ENCODE results near the gene NRG2. TPM values are rescaled to one million over a fixed set of nuclear protein-coding genes. Genes with fewer than 3 reads are reported as not detected.

NRG2 gene
- polyA plus RNA-seq, 1 experiment: not detected

DNA sequence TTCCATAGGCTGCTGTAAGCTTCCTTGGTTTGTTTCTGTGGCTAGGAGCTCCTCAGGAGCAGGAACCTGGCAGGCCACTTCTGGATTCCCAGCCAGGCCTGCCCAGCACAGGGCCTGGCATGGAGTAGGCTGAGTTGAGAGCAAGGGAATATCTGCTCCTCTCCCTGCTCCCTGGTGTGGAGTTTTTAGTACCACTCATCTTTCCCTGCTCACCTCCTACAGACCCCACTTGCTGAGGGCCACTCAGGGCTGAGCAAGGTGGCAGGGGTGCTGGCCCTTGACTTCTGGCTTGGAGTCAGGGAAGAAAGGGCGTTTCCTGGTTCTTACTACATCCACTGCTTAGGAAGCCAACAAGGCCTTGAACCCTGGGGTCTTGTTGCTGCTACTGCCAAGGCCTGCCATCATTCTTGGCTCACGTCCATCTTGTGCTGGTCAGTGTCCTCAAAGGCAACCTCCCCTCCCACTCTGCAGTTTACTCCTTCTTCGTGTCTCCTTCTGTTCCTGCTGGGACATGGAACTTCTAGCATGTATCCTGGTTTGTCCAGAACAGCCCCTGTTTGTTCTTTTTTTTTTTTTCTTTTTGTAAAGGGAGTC, 192.6 kb downstream of the NRG2 start:
- DNase-seq (ENCODE audit: low read depth): no peak
- Histone ChIP-seq H3K4me3 (ENCODE audit: low read depth, low read length) (no peak overlapping the region), H3K36me3 (ENCODE audit: control insufficient read depth, insufficient read depth, low read length) (no peaks in the 10 kb centered on the region), H3K27me3 (ENCODE audit: control insufficient read depth, insufficient read depth, low read length) (peaks cover 12% of the 10 kb centered on the region)
- TF ChIP-seq, protein P1, sequence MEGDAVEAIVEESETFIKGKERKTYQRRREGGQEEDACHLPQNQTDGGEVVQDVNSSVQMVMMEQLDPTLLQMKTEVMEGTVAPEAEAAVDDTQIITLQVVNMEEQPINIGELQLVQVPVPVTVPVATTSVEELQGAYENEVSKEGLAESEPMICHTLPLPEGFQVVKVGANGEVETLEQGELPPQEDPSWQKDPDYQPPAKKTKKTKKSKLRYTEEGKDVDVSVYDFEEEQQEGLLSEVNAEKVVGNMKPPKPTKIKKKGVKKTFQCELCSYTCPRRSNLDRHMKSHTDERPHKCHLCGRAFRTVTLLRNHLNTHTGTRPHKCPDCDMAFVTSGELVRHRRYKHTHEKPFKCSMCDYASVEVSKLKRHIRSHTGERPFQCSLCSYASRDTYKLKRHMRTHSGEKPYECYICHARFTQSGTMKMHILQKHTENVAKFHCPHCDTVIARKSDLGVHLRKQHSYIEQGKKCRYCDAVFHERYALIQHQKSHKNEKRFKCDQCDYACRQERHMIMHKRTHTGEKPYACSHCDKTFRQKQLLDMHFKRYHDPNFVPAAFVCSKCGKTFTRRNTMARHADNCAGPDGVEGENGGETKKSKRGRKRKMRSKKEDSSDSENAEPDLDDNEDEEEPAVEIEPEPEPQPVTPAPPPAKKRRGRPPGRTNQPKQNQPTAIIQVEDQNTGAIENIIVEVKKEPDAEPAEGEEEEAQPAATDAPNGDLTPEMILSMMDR (IDR thresholded peaks at IDR 0.05; ENCODE audit: insufficient read depth, low read depth, low read length): no peak
- CTCF ChIA-PET: interaction anchor here (1.2 to 3.6 kb wide), 2 partner anchors 13 to 63 kb away, joined by 5 to 27 read pairs; no protein-coding TSS in a partner anchor
- POLR2A ChIA-PET: no interaction called here

DNA sequence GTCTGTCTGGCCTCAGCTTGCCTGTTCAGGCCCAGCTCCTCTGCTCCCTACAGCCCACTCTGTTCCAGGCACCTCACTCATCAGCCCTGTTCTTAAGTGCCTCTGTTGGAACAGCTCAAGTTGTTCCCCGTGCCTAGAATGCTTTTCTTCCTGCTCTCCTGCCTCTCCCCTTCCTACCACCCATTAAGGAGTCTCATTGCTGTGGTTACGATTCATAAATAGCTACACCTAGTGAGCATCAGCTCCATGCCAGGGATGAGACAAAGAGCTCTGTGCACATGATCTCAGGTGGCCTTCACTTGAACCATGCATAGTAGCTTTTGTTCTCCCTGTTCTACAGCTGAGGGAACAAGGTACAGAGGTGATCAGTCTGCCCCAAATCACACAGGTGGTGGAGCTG, 193.2 kb downstream of the NRG2 start:
- POLR2A ChIA-PET: no interaction called here
- peaks cover 12% of the 10 kb centered on the region for H3K27me3 ChIP-seq (ENCODE audit: control insufficient read depth, insufficient read depth, low read length)
- DNase-seq (ENCODE audit: low read depth): no peak

GRCh38 chr5:139849501-139849900, 193.6 kb downstream of the NRG2 start:
- Histone ChIP-seq H3K4me3 (ENCODE audit: low read depth, low read length) (no peak overlapping the region), H3K36me3 (ENCODE audit: control insufficient read depth, insufficient read depth, low read length) (no peaks in the 10 kb centered on the region), H3K27me3 (ENCODE audit: control insufficient read depth, insufficient read depth, low read length) (peaks cover 12% of the 10 kb centered on the region)
- DNase-seq (ENCODE audit: low read depth): no peak
- ChIA-PET POLR2A (no interaction called here), CTCF (interaction anchor here (1.0 to 3.6 kb wide), 4 partner anchors 10 to 84 kb away, joined by 3 to 27 read pairs (median 4); no protein-coding TSS in a partner anchor)
- TF ChIP-seq, protein P1 (IDR thresholded peaks at IDR 0.05; ENCODE audit: insufficient read depth, low read depth, low read length): no peak

More for the DNA sequence above, 193.2 kb downstream of the NRG2 start:
- no peaks in the 10 kb centered on the region for H3K36me3 ChIP-seq (ENCODE audit: control insufficient read depth, insufficient read depth, low read length)
- CTCF ChIA-PET: interaction anchor here (1.0 to 3.6 kb wide), 3 partner anchors 14 to 85 kb away, joined by 3 to 27 read pairs (median 5); no protein-coding TSS in a partner anchor
- TF ChIP-seq, protein P1 (IDR thresholded peaks at IDR 0.05; ENCODE audit: insufficient read depth, low read depth, low read length): no peak
- no peak overlapping the region for H3K4me3 ChIP-seq (ENCODE audit: low read depth, low read length)

DNA sequence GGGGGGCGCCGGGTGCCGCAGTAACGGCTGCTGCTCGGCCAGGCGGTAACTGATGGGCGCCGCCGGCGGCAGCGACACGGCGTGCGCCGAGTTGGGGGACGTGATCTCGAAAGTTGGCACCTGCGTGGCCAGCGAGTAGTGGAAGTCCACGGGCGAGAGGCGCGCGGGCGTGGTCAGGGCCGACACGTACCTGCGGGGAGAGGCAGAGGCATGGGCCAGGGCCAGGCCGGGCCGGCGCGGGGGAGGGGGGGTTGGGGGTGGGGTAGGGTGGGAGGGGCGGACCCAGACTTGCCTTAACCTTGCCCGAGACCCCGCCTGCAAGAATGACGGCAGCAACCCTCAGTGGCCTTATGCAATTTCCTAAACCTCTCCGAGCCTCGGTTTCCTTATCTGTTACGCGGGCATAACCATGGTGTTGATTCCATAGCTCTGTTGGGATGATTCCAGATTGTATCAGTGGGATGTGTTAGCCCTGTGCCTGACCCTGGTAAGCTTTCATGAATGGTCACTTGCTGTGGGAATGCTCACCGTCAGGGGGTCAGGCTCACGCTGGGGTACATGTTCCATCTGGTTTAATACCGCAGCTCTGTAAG, 194.5 kb downstream of the NRG2 start:
- Histone ChIP-seq H3K4me3 (ENCODE audit: low read depth, low read length) (no peak overlapping the region), H3K36me3 (ENCODE audit: control insufficient read depth, insufficient read depth, low read length) (no peaks in the 10 kb centered on the region), H3K27me3 (ENCODE audit: control insufficient read depth, insufficient read depth, low read length) (peaks cover 13% of the 10 kb centered on the region)
- TF ChIP-seq, protein P1 (IDR thresholded peaks at IDR 0.05; ENCODE audit: insufficient read depth, low read depth, low read length): no peak
- ChIA-PET CTCF (interaction anchor here (1.2 to 3.6 kb wide), 2 partner anchors 10 to 61 kb away, joined by 3 to 27 read pairs; no protein-coding TSS in a partner anchor), POLR2A (no interaction called here)
- no peak for DNase-seq (ENCODE audit: low read depth)

- Histone ChIP-seq H3K36me3 (ENCODE audit: control insufficient read depth, insufficient read depth, low read length) (no peaks in the 10 kb centered on the region), H3K27me3 (ENCODE audit: control insufficient read depth, insufficient read depth, low read length) (peaks cover 18% of the 10 kb centered on the region), H3K4me3 (ENCODE audit: low read depth, low read length) (no peak overlapping the region)
- CTCF ChIA-PET: interaction anchor here (0.9 to 3.6 kb wide), 4 partner anchors 16 to 213 kb away, joined by 3 to 27 read pairs (median 4); no protein-coding TSS in a partner anchor
- POLR2A ChIA-PET: no interaction called here
- TF ChIP-seq, protein P1 (IDR thresholded peaks at IDR 0.05; ENCODE audit: insufficient read depth, low read depth, low read length): no peak
- DNase-seq (ENCODE audit: low read depth): no peak
Observed at GRCh38 chr5:139847790-139848507, 195.2 kb downstream of the NRG2 start.

Data from BJ (cell line).